ENCODE data around the gene KRT33B. TPM values are rescaled to one million over a fixed set of nuclear protein-coding genes. Genes with fewer than 3 reads are reported as not detected.
"Not testable (repeated sequence)": the region's sequence is repeated elsewhere in the genome, so short reads cannot be mapped to it uniquely, and the experiment has no call there.

Gene KRT33B
- total RNA-seq, 1 experiment from 2014 or later = not detected

GRCh38 chr17:41395611-41396010 is 26.0 kb upstream of the KRT33B start:
- no peak overlapping the region for H3K27ac ChIP-seq (ENCODE audit: low read length)
- H3K36me3 ChIP-seq (ENCODE audit: control insufficient read depth, insufficient read depth, low read length) = no peaks in the 10 kb centered on the region
- H3K4me3 ChIP-seq (ENCODE audit: low read depth in 2 of 2, low read length in 2 of 2) = no peak overlapping the region
- in situ Hi-C loops (cut with HindIII; ENCODE audit: low pct_unique_long_range_greater_than_20kb, low sequenced_read_pairs) (no loop called here), intact Hi-C loops (cut with micrococcal nuclease; ENCODE audit: unreplicated experiment) (no loop called here)
- ATAC-seq (no peak), DNase-seq (ENCODE audit: low read depth, low spot score) (no peak)
- H3K4me1 ChIP-seq (ENCODE audit: control insufficient read depth, insufficient read depth, low read length) = no peaks in the 10 kb centered on the region
- CTCF ChIA-PET = no interaction called here
- TF ChIP-seq REST (IDR thresholded peaks at IDR 0.05; ENCODE audit: insufficient read depth in 1 of 2, low read depth in 2 of 2, low read length in 1 of 2) = no peak
- POLR2A ChIA-PET = no interaction called here
- no peaks in the 10 kb centered on the region for H3K27me3 ChIP-seq (ENCODE audit: control insufficient read depth, insufficient read depth, low read length)
- H3K9me3 ChIP-seq (ENCODE audit: control insufficient read depth, insufficient read depth, low read depth, low read length) = no peaks in the 10 kb centered on the region
- no TSS peak for BruUV-seq (replicated peaks)

- H3K36me3 ChIP-seq (ENCODE audit: control insufficient read depth, insufficient read depth, low read length); in situ Hi-C loops (cut with HindIII; ENCODE audit: low pct_unique_long_range_greater_than_20kb, low sequenced_read_pairs); DNase-seq (ENCODE audit: low read depth, low spot score); H3K27me3 ChIP-seq (ENCODE audit: control insufficient read depth, insufficient read depth, low read length); H3K4me1 ChIP-seq (ENCODE audit: control insufficient read depth, insufficient read depth, low read length); H3K9me3 ChIP-seq (ENCODE audit: control insufficient read depth, insufficient read depth, low read depth, low read length); BruUV-seq (replicated peaks); H3K4me3 ChIP-seq (ENCODE audit: low read depth in 2 of 2, low read length in 2 of 2); ATAC-seq; POLR2A ChIA-PET; CTCF ChIA-PET; H3K27ac ChIP-seq (ENCODE audit: low read length); intact Hi-C loops (cut with micrococcal nuclease; ENCODE audit: unreplicated experiment): not testable (repeated sequence)
Observed at GRCh38 chr17:41395044-41395443, 25.4 kb upstream of the KRT33B start.

GRCh38 chr17:41394254-41394996 is 24.8 kb upstream of the KRT33B start:
- no peaks in the 10 kb centered on the region for H3K4me1 ChIP-seq (ENCODE audit: control insufficient read depth, insufficient read depth, low read length)
- BruUV-seq (replicated peaks) = no TSS peak

More at GRCh38 chr17:41394254-41394996, 24.8 kb upstream of the KRT33B start:
- H3K27ac ChIP-seq (ENCODE audit: low read length) = no peak overlapping the region
- no peak for DNase-seq (ENCODE audit: low read depth, low spot score)
- H3K4me3 ChIP-seq (ENCODE audit: low read depth in 2 of 2, low read length in 2 of 2) = no peak overlapping the region
- no peak for ATAC-seq
- in situ Hi-C loops (cut with HindIII; ENCODE audit: low pct_unique_long_range_greater_than_20kb, low sequenced_read_pairs) (no loop called here), intact Hi-C loops (cut with micrococcal nuclease; ENCODE audit: unreplicated experiment) (no loop called here)
- H3K36me3 ChIP-seq (ENCODE audit: control insufficient read depth, insufficient read depth, low read length) = no peaks in the 10 kb centered on the region
- H3K27me3 ChIP-seq (ENCODE audit: control insufficient read depth, insufficient read depth, low read length) = no peaks in the 10 kb centered on the region
- ChIA-PET CTCF (no interaction called here), POLR2A (no interaction called here)
- no peaks in the 10 kb centered on the region for H3K9me3 ChIP-seq (ENCODE audit: control insufficient read depth, insufficient read depth, low read depth, low read length)
- TF ChIP-seq POLR2AphosphoS5 (IDR thresholded peaks at IDR 0.05; ENCODE audit: low read depth, low read length) (no peak), SIN3A (IDR thresholded peaks at IDR 0.05; ENCODE audit: borderline replicate concordance, insufficient read depth, low read depth, low read length) (no peak), REST (IDR thresholded peaks at IDR 0.05; ENCODE audit: insufficient read depth in 1 of 2, low read depth in 2 of 2, low read length in 1 of 2) (no peak), CTCF (IDR thresholded peaks at IDR 0.05) (no peak), TCF7L2 (IDR thresholded peaks at IDR 0.05; ENCODE audit: low read depth, low read length) (no peak)

All from Panc1 (cell line).